Suprapubic skin (tissue), 4 donors: Measurements from ENCODE around the gene CUTA. TPM values are rescaled to one million over a fixed set of nuclear protein-coding genes. Genes with fewer than 3 reads are reported as not detected.
A peak's percentile ranks its signal among the peaks of the same experiment; 100 is the strongest.

Experiments
- DNase-seq, 2 donors: peaks; one replicate each; pipeline ENCODE4 v3.0.0-alpha.2; 2019; ENCODE audit warnings: low spot score in 2 of 2
- H3K27ac ChIP-seq: fragments of 200-600 bp; sonication (generic); one replicate; pipeline ENCODE4 v1.5.1; 2019
- H3K27me3 ChIP-seq: fragments of 200-600 bp; sonication (generic); one replicate; pipeline ENCODE4 v1.5.1; 2019
- H3K36me3 ChIP-seq: fragments of 200-600 bp; sonication (generic); one replicate; pipeline ENCODE4 v1.5.1; 2019
- H3K4me1 ChIP-seq: fragments of 200-600 bp; sonication (generic); one replicate; pipeline ENCODE4 v1.5.1; 2019
- H3K4me3 ChIP-seq: fragments of 200-600 bp; sonication (generic); one replicate; pipeline ENCODE4 v1.5.1; 2019; ENCODE audit warnings: mild to moderate bottlenecking
- H3K9me3 ChIP-seq: fragments of 200-600 bp; sonication (generic); one replicate; pipeline ENCODE4 v1.5.1; 2019
- EP300 ChIP-seq: sonication (generic); formaldehyde crosslinking; IDR thresholded peaks from one replicate; pipeline ENCODE4 v1.6.1; 2017; ENCODE audit warnings: antibody characterized with exemption
- POLR2A ChIP-seq, 2 donors: fragments of 450-650 bp; IDR thresholded peaks; one replicate each; pipeline ENCODE4 v1.6.1; 2017; ENCODE audit warnings: antibody characterized with exemption in 2 of 2, mild to moderate bottlenecking in 2 of 2, moderate library complexity in 2 of 2
- POLR2AphosphoS5 ChIP-seq, 3 donors: sonication (generic); formaldehyde crosslinking; IDR thresholded peaks; one replicate each; pipeline ENCODE4 v1.6.1; 2017; ENCODE audit warnings: antibody characterized with exemption in 3 of 3
- WGBS: methylation state at CpG from one replicate; pipeline ENCODE4 v1.1.5; 2018; 5-methylcytosine and 5-hydroxymethylcytosine counted together
- total RNA-seq, 4 donors: library from RNA; depleted of rRNA; stranded (reverse); fragments of >200 nt; gene quantifications; one replicate each; pipeline ENCODE4 v1.1.0, GENCODE V29; 2016
- TF ChIP-seq, protein P1 (sequence below), 2 donors: fragments of 200-600 bp in 1 of 2; fragments of 450-650 bp in 1 of 2; sonication (generic) in 1 of 2; IDR thresholded peaks; one replicate each; pipeline ENCODE4 v1.5.1; 2016 to 2019; ENCODE audit warnings: antibody characterized with exemption in 2 of 2, mild to moderate bottlenecking in 1 of 2, moderate library complexity in 1 of 2

The CUTA gene
- total RNA-seq, 4 donors from 2014 or later, result 119 to 185 (median 159) TPM

DNA sequence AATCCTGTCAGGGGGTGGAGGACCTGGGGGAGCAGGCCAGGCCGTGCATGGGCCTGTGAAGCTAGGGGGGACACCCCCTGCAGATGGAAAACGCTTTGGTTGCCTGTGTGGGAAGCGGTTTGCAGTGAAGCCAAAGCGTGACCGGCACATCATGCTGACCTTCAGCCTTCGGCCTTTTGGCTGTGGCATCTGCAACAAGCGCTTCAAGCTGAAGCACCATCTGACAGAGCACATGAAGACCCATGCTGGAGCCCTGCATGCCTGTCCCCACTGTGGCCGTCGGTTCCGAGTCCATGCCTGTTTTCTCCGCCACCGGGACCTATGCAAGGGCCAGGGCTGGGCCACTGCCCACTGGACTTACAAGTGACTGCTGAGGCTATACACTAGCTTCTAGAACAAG, 38.2 kb upstream of the CUTA start:
- peaks cover 22% of the 10 kb centered on the region for H3K4me1 ChIP-seq
- no peaks in the 10 kb centered on the region for H3K27me3 ChIP-seq
- 94% methylated on average over 10 of the region's 12 CpGs for WGBS
- TF ChIP-seq POLR2AphosphoS5 (IDR thresholded peaks at IDR 0.05) (no peak), EP300 (no peak), POLR2A (IDR thresholded peaks at IDR 0.05) (no peak)
- TF ChIP-seq, protein P1, sequence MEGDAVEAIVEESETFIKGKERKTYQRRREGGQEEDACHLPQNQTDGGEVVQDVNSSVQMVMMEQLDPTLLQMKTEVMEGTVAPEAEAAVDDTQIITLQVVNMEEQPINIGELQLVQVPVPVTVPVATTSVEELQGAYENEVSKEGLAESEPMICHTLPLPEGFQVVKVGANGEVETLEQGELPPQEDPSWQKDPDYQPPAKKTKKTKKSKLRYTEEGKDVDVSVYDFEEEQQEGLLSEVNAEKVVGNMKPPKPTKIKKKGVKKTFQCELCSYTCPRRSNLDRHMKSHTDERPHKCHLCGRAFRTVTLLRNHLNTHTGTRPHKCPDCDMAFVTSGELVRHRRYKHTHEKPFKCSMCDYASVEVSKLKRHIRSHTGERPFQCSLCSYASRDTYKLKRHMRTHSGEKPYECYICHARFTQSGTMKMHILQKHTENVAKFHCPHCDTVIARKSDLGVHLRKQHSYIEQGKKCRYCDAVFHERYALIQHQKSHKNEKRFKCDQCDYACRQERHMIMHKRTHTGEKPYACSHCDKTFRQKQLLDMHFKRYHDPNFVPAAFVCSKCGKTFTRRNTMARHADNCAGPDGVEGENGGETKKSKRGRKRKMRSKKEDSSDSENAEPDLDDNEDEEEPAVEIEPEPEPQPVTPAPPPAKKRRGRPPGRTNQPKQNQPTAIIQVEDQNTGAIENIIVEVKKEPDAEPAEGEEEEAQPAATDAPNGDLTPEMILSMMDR (IDR thresholded peaks at IDR 0.05), result no peak
- peaks cover 14% of the 10 kb centered on the region for H3K36me3 ChIP-seq
- H3K27ac ChIP-seq, result no peak overlapping the region
- no peak overlapping the region for H3K4me3 ChIP-seq
- H3K9me3 ChIP-seq, result no peaks in the 10 kb centered on the region
- DNase-seq, result no peak

DNA sequence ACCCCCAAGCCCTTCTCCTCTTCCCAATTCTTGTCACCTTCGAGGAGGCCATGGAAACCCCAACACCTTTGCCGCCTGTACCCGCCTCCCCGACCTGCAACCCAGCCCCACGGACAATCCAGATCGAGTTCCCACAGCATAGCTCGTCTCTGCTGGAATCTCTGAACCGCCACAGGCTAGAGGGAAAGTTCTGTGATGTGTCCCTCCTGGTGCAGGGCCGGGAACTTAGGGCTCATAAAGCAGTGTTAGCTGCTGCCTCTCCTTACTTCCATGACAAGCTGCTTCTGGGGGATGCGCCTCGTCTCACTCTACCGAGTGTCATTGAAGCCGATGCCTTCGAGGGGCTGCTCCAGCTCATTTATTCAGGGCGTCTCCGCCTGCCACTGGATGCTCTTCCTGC, 37.1 kb upstream of the CUTA start:
- H3K36me3 ChIP-seq, result peaks cover 14% of the 10 kb centered on the region
- peak overlapping the region; percentile 79 for H3K4me3 ChIP-seq
- DNase-seq, result no peak
- TF ChIP-seq, protein P1 (IDR thresholded peaks at IDR 0.05), result no peak
- no peak for TF ChIP-seq POLR2AphosphoS5 (IDR thresholded peaks at IDR 0.05)
- no peak for TF ChIP-seq EP300
- no peak for TF ChIP-seq POLR2A (IDR thresholded peaks at IDR 0.05)
- 43% methylated on average over 16 of the region's 16 CpGs for WGBS
- H3K27ac ChIP-seq, result no peak overlapping the region
- peaks cover 22% of the 10 kb centered on the region for H3K4me1 ChIP-seq
- H3K27me3 ChIP-seq, result no peaks in the 10 kb centered on the region
- H3K9me3 ChIP-seq, result no peaks in the 10 kb centered on the region

DNA sequence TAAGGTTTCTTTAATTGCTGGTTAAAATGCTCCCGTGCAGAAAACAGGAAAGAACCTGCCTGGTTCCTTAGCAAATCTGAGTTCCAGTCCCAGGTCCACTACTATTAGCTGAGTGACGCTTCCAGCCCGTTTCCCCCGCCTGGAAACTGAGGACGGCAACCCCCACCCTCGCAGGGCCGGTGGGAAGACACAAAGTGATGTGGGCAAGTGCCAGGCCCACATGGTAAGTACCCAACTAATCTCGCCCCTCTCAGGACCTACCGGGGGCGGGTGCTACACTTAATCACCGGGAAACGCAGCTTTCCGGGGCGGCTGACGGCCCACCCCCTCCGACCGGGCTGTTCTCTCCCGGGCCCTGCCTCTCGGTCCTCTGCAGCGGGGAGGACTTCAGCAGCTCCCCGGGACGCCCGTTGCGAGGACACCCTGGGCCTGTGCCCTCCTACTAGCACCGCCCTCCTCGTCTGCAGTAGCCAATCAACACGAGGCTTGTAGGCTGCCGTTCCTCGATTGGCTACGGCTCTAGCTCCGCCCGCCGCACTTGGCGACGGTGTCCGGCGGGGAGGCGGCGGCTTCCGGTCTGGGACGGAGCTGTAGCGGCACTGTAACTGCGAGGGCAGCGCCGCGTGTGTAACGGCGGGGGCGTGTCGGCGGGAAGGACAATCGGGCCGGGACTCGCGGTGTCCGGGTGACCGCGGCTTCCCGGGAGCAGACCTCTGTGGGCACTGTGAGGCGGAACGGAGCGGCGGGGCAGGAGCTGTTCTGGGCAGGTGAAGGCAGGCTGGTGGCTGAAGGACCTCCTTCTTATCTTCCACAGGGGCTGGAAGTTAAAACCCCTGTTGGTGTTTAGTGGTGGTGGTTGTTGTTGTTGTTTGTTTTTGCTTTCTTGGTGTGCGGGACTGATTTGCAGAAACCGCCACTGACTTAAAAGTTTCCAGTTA, 36.4 kb upstream of the CUTA start, which contains the start of gene ZBTB9:
TSS of gene ZBTB9 (plus strand) at position 568 of the 938 bp plus-strand sequence. CDS start 525 bp downstream, outside the sequence.
- peaks cover 22% of the 10 kb centered on the region for H3K4me1 ChIP-seq
- peak; percentile 97 to 98 for DNase-seq
- no peaks in the 10 kb centered on the region for H3K27me3 ChIP-seq
- TF ChIP-seq POLR2AphosphoS5 (IDR thresholded peaks at IDR 0.05), result peak in 2 of 3 donors; percentile 47 to 57
- TF ChIP-seq, protein P1 (IDR thresholded peaks at IDR 0.05), result no peak
- TF ChIP-seq EP300, result no peak
- peak in 1 of 2 donors; percentile 34 for TF ChIP-seq POLR2A (IDR thresholded peaks at IDR 0.05)
- H3K9me3 ChIP-seq, result no peaks in the 10 kb centered on the region
- WGBS, result 1% methylated on average over 13 of the region's 65 CpGs
- H3K36me3 ChIP-seq, result peaks cover 14% of the 10 kb centered on the region
- H3K4me3 ChIP-seq, result peak within 1 kb of the TSS; percentile 79
- peak within 1 kb of the TSS; percentile 55 for H3K27ac ChIP-seq

DNA sequence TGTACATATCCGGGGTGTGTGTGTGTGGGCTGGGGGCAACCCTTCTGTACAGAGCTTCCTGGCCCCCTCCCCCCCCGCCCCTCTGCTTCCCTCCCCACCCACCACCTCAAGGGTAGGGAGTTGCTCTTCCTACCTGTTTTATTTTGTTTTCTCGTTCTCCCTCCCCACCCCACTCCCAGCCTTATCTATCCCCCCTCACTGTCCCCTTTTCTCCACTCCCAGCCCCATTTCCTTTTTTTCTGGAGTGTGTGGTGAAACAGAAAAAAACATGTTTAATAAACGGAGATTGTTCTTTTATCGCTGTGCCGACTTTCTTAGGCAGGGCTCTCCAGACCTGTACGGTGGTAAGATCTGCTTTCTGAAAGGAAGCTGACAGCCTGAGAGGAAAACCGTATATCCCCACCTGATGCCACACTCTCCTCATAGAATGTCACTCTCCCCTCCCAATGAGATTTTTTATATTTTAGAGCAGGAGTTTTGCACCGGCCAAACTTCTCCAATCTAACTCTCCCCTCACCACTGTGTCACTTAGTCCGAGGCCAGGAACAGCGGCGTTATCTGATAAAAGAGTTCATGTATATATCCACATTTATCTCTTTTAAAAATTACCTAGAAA, 35.6 kb upstream of the CUTA start:
- no peak overlapping the region for H3K27ac ChIP-seq
- under 1% methylated on average over 12 of the region's 12 CpGs for WGBS

More for the DNA sequence above, 35.6 kb upstream of the CUTA start:
- H3K36me3 ChIP-seq, result peaks cover 18% of the 10 kb centered on the region
- TF ChIP-seq POLR2AphosphoS5 (IDR thresholded peaks at IDR 0.05) (no peak), POLR2A (IDR thresholded peaks at IDR 0.05) (no peak), EP300 (no peak)
- TF ChIP-seq, protein P1 (IDR thresholded peaks at IDR 0.05), result no peak
- no peaks in the 10 kb centered on the region for H3K27me3 ChIP-seq
- no peaks in the 10 kb centered on the region for H3K9me3 ChIP-seq
- H3K4me3 ChIP-seq, result peak overlapping the region; percentile 79
- peaks cover 22% of the 10 kb centered on the region for H3K4me1 ChIP-seq
- DNase-seq, result no peak
